Measurements from ENCODE around the gene PKN1. TPM values are rescaled to one million over a fixed set of nuclear protein-coding genes. Genes with fewer than 3 reads are reported as not detected.

Gene PKN1
- total RNA-seq, 1 donor from 2014 or later = 106 TPM

DNA sequence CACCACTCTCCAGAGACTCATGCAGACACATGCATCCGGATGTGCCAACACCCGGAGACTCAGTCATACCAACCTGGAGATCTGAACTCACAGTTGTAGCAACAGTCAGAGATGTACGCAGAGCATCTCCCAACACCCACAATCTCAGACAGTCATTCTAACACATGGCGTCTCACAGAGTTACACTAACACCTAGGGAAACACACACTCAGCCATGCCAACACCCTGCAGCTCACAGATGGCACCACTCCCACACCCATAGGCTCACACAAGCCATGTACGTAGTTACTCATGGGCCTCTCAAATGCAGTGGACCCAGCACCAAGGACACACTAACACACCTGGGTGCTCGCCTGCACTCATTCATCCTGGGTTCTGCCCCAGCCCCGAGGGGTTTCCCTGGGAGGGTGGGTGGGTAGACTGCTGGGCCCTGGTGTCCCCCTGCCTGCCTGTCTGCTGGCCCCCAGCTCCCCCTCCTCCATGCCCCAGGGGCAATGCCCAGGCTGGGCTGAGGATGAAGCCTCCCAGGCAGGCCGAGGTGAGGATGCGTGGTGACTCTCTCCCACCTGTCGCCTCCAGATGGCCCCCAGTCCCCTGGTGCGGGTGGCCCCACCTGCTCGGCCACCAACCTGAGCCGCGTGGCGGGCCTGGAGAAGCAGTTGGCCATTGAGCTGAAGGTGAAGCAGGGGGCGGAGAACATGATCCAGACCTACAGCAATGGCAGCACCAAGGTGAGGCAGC, 10.0 kb downstream of the PKN1 start:
- Mint-ChIP-seq H3K4me1 (ENCODE audit: low read depth) (peaks cover 3% of the 10 kb centered on the region), H3K27me3 (no peaks in the 10 kb centered on the region), H3K9me3 (ENCODE audit: low read depth) (no peaks in the 10 kb centered on the region), H3K27ac (peak overlapping the region; percentile 16), H3K4me3 (ENCODE audit: low read depth) (no peak overlapping the region), H3K36me3 (ENCODE audit: insufficient read depth) (peaks cover 22% of the 10 kb centered on the region)
- TF ChIP-seq, protein P1, sequence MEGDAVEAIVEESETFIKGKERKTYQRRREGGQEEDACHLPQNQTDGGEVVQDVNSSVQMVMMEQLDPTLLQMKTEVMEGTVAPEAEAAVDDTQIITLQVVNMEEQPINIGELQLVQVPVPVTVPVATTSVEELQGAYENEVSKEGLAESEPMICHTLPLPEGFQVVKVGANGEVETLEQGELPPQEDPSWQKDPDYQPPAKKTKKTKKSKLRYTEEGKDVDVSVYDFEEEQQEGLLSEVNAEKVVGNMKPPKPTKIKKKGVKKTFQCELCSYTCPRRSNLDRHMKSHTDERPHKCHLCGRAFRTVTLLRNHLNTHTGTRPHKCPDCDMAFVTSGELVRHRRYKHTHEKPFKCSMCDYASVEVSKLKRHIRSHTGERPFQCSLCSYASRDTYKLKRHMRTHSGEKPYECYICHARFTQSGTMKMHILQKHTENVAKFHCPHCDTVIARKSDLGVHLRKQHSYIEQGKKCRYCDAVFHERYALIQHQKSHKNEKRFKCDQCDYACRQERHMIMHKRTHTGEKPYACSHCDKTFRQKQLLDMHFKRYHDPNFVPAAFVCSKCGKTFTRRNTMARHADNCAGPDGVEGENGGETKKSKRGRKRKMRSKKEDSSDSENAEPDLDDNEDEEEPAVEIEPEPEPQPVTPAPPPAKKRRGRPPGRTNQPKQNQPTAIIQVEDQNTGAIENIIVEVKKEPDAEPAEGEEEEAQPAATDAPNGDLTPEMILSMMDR (IDR thresholded peaks at IDR 0.05; ENCODE audit: unreplicated experiment) = no peak
- DNase-seq (ENCODE audit: low spot score, unreplicated experiment) = no peak

DNA sequence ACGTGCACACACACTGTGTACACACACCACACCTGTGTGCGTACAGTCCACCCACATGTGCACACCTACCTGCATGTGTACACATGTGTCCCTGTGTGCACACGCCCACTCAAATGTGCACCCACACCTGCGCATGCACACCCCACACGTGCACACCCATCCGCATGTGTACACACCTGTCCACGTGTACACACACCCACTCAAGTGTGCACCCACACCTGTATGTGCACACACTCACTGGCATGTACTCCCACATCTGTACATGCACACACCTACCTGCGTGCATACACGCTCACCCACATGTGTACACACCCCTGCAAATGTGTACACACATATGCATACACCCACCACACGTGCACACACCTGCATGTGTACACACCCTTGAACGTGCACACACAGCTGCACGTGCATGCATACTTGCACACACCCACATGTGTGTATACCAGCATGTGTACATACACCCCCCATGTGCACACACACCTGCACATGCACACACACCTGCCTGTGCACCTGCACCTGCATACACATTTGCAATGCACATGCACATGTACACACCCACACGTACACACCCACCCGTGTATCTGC, 10.6 kb downstream of the PKN1 start:
- TF ChIP-seq, protein P1 (IDR thresholded peaks at IDR 0.05; ENCODE audit: unreplicated experiment) = no peak
- H3K27ac Mint-ChIP-seq = no peak overlapping the region
- peaks cover 3% of the 10 kb centered on the region for H3K4me1 Mint-ChIP-seq (ENCODE audit: low read depth)
- H3K4me3 Mint-ChIP-seq (ENCODE audit: low read depth) = no peak overlapping the region
- H3K9me3 Mint-ChIP-seq (ENCODE audit: low read depth) = no peaks in the 10 kb centered on the region
- no peaks in the 10 kb centered on the region for H3K27me3 Mint-ChIP-seq
- no peak for DNase-seq (ENCODE audit: low spot score, unreplicated experiment)
- H3K36me3 Mint-ChIP-seq (ENCODE audit: insufficient read depth) = peaks cover 25% of the 10 kb centered on the region

DNA sequence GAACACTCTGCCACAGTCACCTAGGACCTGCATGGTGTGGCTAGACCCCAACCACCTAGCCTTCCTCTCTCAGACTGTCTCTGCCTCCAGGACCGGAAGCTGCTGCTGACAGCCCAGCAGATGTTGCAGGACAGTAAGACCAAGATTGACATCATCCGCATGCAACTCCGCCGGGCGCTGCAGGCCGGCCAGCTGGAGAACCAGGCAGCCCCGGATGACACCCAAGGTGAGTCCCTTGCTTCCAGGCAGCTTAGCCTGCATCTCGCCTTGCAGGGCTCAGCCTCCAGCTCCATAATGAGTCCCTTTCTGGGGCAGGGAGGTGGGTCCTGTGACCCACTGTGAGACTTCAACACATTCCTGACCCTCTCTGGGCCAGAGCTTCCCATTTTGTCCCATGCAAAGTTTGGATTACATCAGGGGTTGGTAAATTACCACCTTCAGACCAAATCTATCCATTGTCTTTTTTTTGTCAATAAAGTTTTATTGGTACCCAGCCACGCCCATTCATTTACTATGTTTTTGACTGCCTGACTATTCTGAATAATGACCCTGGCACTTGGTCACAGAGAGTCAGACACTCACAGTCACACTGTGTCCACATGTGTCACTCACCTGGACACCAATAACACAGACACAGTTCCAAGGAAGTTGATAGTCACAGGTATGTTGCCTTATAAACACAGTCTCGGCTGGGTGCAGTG, 13.4 kb downstream of the PKN1 start:
- no peak for DNase-seq (ENCODE audit: low spot score, unreplicated experiment)
- Mint-ChIP-seq H3K27me3 (no peaks in the 10 kb centered on the region), H3K4me3 (ENCODE audit: low read depth) (no peak overlapping the region), H3K4me1 (ENCODE audit: low read depth) (no peaks in the 10 kb centered on the region), H3K27ac (no peak overlapping the region), H3K9me3 (ENCODE audit: low read depth) (no peaks in the 10 kb centered on the region), H3K36me3 (ENCODE audit: insufficient read depth) (peaks cover 37% of the 10 kb centered on the region)
- TF ChIP-seq, protein P1 (IDR thresholded peaks at IDR 0.05; ENCODE audit: unreplicated experiment) = no peak

GRCh38 chr19:14449321-14449720, 16.2 kb downstream of the PKN1 start:
- Mint-ChIP-seq H3K36me3 (ENCODE audit: insufficient read depth) (peaks cover 31% of the 10 kb centered on the region), H3K27ac (no peak overlapping the region), H3K27me3 (no peaks in the 10 kb centered on the region), H3K9me3 (ENCODE audit: low read depth) (no peaks in the 10 kb centered on the region), H3K4me1 (ENCODE audit: low read depth) (no peaks in the 10 kb centered on the region), H3K4me3 (ENCODE audit: low read depth) (no peak overlapping the region)
- TF ChIP-seq, protein P1 (IDR thresholded peaks at IDR 0.05; ENCODE audit: unreplicated experiment) = no peak
- no peak for DNase-seq (ENCODE audit: low spot score, unreplicated experiment)

DNA sequence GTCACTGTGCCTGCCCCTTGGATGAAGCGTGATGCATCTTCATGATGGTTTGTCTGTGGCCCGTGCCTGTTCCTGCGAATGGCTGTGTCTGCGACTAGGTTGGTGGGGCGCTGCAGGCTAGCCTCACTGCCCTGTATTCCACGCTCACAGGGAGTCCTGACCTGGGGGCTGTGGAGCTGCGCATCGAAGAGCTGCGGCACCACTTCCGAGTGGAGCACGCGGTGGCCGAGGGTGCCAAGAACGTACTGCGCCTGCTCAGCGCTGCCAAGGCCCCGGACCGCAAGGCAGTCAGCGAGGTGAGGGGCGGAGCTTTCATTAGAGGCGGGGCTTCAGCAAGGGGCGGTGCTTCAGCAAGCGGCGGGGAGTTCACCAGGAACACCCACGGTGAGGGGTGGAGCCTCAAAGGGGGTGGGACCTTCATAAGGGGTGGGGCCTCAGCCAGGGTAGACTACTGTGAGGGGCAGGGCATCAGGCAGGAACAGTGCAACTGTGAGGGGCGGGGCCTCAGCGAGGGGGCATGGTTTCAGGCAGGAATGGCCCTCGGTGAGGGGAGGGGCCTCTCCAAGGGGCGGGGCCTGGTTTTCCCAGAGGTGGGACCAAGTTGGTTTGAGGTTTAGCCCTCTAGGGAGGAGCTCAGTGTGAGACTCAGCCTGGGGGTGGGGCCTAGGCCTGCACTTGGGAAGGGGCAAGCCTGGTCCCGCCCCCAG, 17.2 kb downstream of the PKN1 start:
- Mint-ChIP-seq H3K36me3 (ENCODE audit: insufficient read depth) (peaks cover 31% of the 10 kb centered on the region), H3K4me1 (ENCODE audit: low read depth) (no peaks in the 10 kb centered on the region), H3K27me3 (no peaks in the 10 kb centered on the region), H3K9me3 (ENCODE audit: low read depth) (no peaks in the 10 kb centered on the region), H3K4me3 (ENCODE audit: low read depth) (no peak overlapping the region), H3K27ac (no peak overlapping the region)
- DNase-seq (ENCODE audit: low spot score, unreplicated experiment) = no peak
- TF ChIP-seq, protein P1 (IDR thresholded peaks at IDR 0.05; ENCODE audit: unreplicated experiment) = no peak
